Daoy (cell line): ENCODE data around the gene CFAP68. TPM values are rescaled to one million over a fixed set of nuclear protein-coding genes. Genes with fewer than 3 reads are reported as not detected.
"Not testable (repeated sequence)": the region's sequence is repeated elsewhere in the genome, so short reads cannot be mapped to it uniquely, and the experiment has no call there.

Experiments used
- DNase-seq: peaks from one replicate; pipeline ENCODE4 v3.0.0-alpha.2; 2015; ENCODE audit warnings: low read depth
- total RNA-seq: library from RNA; depleted of rRNA; stranded (reverse); fragments of >200 nt; shearing (Covaris generic); gene quantifications from 2 replicates; pipeline ENCODE4 v1.2.3, GENCODE V29; 2014; rRNA removed

Gene CFAP68
- total RNA-seq, 1 experiment from 2014 or later = 24.1 TPM

DNA sequence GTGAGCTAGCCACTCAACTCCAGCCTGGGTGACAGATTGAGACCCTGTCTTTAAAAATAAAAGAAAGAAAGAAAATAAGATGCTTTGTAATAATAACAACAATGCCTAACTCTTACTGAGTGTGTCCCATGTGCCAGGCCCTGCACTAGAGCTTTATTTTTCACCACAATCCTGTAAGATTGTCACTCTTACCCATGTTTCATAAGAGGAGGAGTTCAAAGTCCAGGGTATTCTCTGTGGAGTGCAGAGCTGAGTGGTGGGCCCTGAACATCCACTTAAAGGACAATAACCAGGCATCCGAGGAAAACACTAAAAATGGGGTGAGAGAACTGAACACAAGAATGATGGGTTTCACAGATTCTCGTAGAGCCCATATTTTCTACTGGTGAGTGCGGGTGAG, 38.4 kb downstream of the CFAP68 start:
- DNase-seq = no peak

DNA sequence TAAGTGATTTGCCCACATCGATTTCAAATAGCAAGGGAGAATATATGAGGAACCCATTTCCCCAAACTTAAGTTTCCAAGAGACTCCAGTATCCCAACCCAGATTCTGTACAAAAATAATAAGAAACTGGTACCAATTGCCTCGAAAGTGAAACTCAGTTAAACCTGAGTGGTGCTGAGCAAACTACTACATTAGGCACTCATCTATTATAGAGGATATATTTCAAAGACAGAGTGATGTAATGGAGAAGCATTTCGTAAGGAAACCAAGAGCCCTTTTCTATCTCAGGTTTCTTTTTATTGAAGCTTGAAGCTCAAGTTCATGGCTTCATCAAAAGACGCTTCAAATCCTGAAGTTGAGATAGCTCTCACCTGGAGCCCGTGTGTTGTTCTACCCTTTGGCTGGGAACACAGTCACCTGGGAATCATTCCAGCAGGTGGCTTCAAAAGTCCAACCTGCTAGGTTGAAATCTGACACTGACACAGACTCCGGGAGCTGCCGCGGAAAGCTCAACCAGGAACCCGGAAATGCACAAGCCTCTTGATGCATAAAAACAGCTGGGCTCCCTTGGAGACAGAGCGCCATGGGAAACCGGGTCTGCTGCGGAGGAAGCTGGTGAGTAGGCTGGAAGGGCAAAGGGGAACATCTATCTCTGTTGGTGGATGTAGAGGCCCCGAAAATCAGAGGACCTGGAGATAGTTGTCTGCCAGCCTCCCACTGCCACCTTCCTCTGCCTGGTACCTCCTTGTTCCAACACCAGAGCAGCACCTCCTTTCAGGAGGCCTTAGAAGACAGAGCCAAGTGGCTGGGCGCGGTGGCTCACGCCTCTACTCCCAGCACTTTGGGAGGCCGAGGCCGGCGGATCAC, 39.3 kb downstream of the CFAP68 start, which contains the start of gene C11orf52:
C11orf52 (plus strand) TSS at position 524 of the 867 bp plus-strand sequence; CDS start at position 584, 60 bp downstream.
- no peak for DNase-seq

DNA sequence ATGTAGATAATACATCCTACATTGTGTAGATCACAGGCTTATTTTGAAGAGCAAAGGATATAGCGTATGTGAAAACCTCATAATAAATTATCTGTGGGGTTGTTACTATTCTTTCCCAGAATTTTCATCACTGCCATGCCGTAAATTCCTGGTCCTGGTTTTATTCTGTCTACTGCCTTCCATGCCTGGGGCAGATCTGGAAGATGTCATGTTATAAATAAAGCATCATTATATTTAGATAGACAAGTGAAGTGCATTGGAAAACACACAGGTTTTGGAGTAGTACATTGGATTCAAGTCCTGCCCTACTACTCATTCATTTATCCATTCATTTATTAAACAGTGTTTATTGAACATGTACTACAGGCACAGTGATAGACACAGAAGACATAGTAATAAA, 41.6 kb downstream of the CFAP68 start:
- no peak for DNase-seq

DNA sequence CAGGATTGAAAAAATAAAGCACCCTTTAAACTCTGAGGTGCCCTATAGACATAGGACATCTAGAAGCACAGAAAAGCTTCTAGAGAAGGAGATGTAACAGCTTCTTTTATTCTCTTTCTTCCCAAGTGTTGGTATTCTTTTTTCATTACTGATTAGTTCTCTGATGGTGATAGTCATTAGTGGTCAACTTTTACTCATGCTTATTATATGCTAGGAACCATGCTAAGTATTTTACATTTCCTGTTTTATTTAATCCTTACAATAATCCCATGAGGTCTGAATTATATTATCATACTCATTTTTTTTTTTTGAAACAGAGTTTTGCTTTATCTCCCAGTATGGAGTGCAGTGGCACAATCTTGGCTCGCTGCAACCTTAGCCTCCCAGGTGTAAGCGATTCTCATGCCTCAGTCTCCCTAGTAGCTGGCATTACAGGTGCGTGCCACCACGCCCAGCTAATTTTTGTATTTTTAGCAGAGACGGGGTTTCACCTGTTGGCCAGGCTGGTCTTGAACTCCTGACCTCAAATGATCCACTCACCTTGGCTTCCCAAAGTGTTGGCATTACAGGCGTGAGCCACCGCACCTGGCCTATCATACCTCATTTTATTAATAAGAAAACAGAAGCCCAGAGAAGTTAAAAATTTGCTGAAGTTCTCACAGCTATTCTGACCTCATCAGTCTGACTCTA, 42.3 kb downstream of the CFAP68 start:
- DNase-seq = no peak

DNA sequence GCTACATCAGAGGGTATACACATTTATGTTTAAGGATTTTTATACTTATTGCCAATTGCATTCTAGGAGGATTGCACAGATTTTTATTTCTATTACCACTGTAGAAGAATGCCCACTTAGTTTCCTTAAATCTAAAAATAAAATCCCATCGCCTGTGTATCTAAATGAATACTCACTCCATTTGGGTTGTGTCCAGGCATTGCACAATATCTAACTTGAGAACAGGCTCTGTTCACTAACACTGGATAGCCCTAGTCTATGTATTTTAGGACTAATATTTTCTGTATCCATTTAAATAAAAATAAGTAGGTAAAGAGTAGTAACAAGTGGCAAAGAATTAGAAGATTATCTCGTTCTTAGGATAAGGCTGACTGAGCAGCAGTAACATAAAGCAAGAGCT, 43.5 kb downstream of the CFAP68 start:
- DNase-seq = no peak

- no peak for DNase-seq
Measured at GRCh38 chr11:111923351-111923788, 44.0 kb downstream of the CFAP68 start.

GRCh38 chr11:111923951-111924350, 44.6 kb downstream of the CFAP68 start:
- no peak for DNase-seq

GRCh38 chr11:111925953-111926352, 46.6 kb downstream of the CFAP68 start:
- DNase-seq = no peak

GRCh38 chr11:111926505-111927391, 47.4 kb downstream of the CFAP68 start:
- DNase-seq = peak; percentile 97

- DNase-seq = no peak
Measured at GRCh38 chr11:111930472-111930871, 51.1 kb downstream of the CFAP68 start.

DNA sequence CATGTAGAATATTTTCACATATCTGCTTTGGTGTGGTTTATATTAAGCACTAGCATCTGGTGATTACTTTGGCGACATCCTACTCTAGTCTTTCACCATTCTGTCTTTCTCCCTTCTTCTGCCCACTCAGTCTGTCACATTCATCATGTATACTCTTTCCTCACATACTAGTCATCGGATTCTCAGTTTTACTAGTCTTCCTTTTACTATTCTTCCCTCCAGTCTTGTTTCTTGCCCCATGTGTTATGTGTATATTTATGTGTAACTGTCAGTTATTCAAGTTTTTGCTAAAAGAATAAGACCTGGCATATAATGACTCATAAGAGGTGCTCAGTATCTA, 53.2 kb downstream of the CFAP68 start:
- no peak for DNase-seq

- not testable (repeated sequence) for DNase-seq
Measured at GRCh38 chr11:111933176-111933575, 53.8 kb downstream of the CFAP68 start.

DNA sequence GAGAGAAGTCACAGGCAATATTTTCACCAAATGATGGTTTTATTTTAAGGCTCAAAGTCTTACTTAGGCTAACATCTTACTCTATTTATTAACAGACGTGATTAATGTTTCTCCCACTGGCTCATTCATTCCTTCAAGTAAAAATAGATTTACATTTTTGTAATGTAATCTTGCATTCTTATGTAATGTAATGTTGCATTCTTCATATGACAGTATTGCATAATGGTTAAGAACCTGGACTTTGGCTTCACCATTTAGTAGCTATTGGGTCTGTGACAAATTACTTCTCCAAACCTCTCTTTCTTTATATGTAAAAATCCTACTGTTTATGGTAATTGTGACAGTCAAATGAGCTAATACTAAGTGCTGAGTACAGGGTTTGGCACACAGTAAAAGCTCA, 54.5 kb downstream of the CFAP68 start:
- no peak for DNase-seq

DNA sequence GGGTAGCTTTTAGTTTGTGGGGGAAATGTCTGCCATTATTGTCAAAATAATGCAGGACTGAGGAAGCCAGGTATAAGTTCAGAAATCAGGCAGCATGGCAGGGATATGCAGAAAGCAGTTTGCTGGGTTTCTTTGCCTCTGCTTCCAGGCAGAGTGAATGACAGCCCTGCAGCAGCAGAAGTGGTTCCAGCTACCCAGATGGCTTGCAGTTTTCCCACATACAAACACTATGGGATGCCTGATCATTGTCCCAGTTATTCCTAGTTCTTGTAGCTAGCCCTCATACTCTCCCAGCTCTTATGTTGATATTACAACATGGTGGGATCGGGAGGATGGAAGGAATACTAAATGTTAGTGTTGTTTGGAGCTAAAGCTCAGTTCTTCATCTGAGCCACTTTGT, 55.0 kb downstream of the CFAP68 start:
- no peak for DNase-seq

Other genes with a start within 250 kb of the CFAP68 start
- gene PPP2R1B, start 113.2 kb upstream of the CFAP68 start, total RNA-seq = 43.0 and 49.0 TPM in 2 replicates
- 28.1 and 29.5 TPM in 2 replicates for gene ALG9, start 8.0 kb upstream of the CFAP68 start, total RNA-seq
- gene FDXACB1, start 376 bp upstream of the CFAP68 start, total RNA-seq = 3.5 and 4.7 TPM in 2 replicates
- not detected in 2 replicates for gene CRYAB, start 32.2 kb downstream of the CFAP68 start, total RNA-seq
- gene HSPB2, start 33.2 kb downstream of the CFAP68 start, total RNA-seq = not detected in 2 replicates
- gene C11orf52, start 39.4 kb downstream of the CFAP68 start, total RNA-seq = not detected in 2 replicates
- gene DIXDC1, start 57.8 kb downstream of the CFAP68 start, total RNA-seq = 7.1 and 9.0 TPM in 2 replicates
- 49.0 and 49.9 TPM in 2 replicates for gene DLAT, start 145.9 kb downstream of the CFAP68 start, total RNA-seq
- 1.1 and 8.7 TPM in 2 replicates for gene PIH1D2, start 194.5 kb downstream of the CFAP68 start, total RNA-seq
- 26.3 and 26.7 TPM in 2 replicates for gene NKAPD1, start 194.8 kb downstream of the CFAP68 start, total RNA-seq
- 74.7 and 118 TPM in 2 replicates for gene TIMM8B, start 207.2 kb downstream of the CFAP68 start, total RNA-seq
- 133 and 145 TPM in 2 replicates for gene SDHD, start 207.3 kb downstream of the CFAP68 start, total RNA-seq